Stimulated activated naive CD8-positive, alpha-beta T cell treated with anti-CD3 and anti-CD28 coated beads, Interleukin-15, Interleukin-2, amounts not matched to agents 100 U/mL and 50 U/mL, for 24 hours (primary cell): Measurements from ENCODE around the gene RBMS3.
"Not testable (repeated sequence)": the region's sequence is repeated elsewhere in the genome, so short reads cannot be mapped to it uniquely, and the experiment has no call there.

Experiments
- ATAC-seq: fragments of 150-1000 bp; cut with Tn5 transposase; one replicate; pipeline ENCODE4 v1.10.0; 2021
- DNase-seq: peaks from one replicate; pipeline ENCODE4 v3.0.0; 2021

Gene RBMS3

DNA sequence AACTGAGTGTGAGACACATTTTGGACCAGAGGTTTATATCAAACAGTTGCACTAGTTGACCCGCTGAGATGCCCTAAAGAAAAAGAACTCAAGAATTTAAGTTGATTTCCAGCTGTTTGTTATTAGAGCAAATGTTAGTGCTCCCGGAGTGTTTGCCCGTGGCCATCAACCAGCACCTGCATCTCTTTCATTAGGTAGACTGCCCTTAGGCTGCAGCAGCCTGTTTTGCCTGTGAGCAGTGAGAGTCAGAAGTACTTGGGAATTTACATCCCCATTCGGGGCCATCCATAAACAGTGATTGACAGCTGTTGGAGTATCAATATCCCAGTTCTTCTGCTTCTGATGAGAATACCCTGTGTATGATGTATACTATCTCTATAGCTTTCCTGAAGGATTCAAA is 492.6 kb downstream of the RBMS3 start:
- DNase-seq (no peak), ATAC-seq (no peak)

DNA sequence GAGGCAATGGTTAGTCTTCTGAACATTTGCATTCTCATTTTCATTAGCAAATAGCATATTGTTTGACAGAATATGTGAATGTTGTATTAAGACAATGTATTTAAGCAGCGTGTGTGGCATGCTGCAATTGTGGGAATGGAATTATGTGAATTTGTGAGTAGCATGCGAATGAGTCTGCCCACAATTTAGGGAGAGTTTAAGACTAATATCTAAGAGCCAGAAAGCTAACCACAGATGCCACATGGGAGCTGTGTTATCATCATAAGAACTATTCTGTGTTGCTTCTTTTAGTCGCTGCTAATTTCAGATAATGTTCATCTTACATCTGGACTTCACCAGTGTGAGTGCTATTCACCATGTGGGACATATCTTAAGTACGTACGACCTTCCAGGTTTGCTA is 494.5 kb downstream of the RBMS3 start:
- ATAC-seq (no peak), DNase-seq (no peak)

DNA sequence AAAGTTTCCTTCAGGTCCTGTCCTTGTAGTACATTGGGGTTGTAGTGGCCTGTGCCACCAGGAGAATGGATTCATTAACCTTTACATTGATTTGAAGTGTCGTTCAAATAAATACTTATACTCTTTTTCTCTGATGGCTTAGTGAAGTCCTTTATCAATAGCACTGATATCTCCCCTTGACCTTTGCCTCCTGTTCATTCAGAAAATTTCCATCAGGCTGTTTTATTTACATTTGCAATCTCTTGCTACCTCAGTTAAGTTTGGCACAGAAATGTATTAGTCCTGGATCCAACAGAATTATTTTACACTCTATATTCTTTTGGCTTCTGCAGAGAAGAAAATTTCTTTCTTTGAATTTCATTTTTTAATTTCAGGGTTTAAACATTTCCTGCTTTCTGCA is 497.0 kb downstream of the RBMS3 start:
- DNase-seq (no peak), ATAC-seq (no peak)

DNA sequence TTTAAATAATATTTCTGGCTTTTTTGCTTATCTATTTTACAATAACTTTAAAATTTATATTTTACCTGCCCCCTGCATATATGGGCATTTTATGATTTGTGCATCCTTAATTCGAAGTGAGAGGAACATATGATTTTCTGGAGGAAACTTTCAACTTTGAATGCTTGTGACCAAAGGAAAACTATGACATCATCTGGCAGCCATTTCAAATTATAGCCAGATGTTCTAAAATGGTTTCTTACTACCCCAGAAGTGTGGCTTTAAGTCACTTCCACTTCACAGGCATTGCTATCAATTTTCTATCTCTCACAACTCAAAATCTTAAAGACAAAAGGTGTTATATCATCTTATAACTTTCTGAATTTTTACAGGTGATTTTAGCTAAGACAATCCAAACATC is 508.8 kb downstream of the RBMS3 start:
- DNase-seq (no peak), ATAC-seq (no peak)

DNA sequence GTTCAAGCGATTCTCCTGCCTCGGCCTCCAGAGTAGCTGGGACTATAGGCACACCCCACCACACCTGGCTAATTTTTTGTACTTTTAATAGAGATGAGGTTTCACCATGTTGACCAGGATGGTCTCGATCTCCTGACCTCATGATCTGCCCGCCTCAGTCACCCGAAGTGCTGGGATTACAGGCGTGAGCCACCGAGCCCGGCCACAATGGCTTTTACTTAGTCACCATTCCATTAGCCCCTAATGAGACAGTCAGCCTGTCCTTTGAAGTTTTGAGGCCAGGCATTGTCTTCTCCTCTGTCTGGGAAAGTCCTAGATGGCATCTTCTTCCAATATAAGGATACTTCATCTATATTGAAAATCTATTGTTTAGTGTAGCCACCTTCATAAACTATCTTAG is 515.9 kb downstream of the RBMS3 start:
- no peak for DNase-seq
- ATAC-seq = no peak

DNA sequence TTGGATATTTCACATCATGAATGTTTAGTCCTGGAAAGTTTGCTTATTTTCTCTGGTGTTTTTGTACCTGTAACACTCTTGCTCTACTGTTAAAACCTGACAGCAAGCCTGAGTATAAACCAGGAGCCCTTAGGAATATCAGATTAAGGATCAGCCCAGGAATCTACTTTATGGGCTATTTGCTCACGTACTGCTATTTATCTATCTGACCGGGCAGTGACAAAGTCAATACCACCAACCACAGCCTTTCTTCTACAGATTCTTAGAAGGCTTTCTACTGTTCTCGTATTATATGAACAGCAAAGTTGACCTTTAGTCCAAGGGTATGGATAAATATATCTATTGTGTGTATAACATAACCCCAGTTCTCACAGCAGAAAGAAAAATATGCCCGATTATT is 521.2 kb downstream of the RBMS3 start:
- no peak for ATAC-seq
- DNase-seq = no peak

DNA sequence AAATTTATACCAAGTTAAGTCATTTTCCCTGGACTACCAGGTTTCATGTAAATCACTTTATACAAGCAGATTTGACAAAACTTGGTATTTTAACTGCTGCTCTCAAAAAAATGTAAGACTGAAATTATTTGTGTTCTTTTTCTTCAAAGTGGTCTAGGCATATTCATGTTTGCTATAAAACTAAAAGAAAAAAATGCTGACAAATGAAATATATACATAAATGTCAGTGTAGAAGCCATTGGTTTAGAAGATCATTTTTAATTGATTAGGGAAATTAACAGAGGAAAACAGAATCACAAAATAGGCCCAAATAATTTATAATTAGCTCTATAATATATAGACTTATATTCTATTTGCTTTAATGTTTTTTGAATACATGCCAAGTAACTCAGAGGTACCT is 523.2 kb downstream of the RBMS3 start:
- no peak for DNase-seq
- no peak for ATAC-seq

DNA sequence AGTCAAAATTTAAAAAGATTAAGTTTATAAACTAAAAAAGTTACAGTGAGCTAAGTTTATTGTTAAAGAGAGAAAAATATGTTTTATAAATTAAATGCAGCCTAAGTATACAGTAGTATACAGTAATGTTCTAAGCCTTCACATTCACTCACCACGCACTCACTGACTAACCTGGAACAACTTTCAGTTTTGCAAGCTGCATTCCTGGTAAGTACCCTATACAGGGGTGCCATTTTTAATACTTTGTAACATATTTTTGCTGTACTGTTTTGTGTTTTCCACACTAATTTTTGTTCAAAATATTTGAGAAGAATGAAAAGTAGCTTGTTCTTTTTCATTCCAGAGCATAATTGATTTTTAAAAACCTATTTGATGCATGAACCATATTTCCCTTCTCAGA is 524.9 kb downstream of the RBMS3 start:
- ATAC-seq = no peak
- no peak for DNase-seq

DNA sequence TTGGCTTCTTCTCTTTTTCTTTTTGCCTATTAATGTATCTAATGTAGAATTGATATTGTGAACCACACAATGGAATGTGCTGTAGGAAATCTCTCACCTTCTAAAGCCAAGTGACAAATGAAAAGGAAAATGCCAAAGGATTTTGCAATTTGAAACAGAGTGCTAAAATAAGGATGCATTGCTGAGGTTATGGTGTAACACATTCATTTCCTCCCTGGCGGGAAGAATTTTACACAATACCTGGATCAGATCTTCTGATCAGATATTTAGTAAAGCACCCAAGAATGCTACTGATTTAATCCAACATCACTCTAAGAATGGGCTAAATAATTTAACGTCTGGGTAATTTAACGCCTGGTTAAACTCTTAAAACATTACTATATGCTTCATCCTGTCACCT is 527.5 kb downstream of the RBMS3 start:
- ATAC-seq, DNase-seq: not testable (repeated sequence)

DNA sequence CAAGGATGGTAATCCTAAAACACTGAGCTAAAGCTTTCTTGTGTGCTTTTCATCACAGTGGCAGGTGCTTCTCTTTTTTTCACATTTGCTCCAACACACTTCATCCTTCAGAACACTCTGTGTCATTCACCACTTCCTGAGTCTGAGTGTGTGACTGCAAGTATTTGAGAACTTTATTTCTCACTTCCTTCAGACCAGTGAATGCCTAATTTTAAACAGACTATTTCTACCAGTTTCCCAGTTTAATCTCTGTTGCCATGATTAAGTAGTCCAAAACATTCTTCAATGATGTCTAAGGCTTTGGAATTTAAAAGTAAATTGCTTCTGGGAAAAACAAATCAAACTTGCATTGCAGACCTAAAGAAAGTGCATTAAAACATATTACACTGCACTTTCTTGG is 541.2 kb downstream of the RBMS3 start:
- DNase-seq (no peak), ATAC-seq (no peak)

DNA sequence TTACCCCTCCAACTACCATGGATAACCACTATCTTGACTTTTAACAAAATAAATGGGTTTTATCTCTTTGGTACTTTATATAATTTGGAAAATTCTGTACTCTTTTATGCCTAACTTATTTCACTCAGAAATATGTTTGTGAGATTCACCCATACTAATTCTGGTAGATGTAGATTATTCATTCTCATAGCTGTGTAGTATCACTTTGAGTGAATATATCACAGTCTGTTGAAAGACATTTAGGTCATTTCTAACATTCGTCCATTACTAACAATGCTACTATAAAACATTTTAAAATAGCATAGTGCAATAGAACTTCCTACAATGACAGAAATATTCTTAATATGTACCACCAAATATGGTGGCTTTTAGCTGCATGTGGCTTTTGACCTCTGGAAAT is 542.4 kb downstream of the RBMS3 start:
- no peak for DNase-seq
- ATAC-seq = no peak

DNA sequence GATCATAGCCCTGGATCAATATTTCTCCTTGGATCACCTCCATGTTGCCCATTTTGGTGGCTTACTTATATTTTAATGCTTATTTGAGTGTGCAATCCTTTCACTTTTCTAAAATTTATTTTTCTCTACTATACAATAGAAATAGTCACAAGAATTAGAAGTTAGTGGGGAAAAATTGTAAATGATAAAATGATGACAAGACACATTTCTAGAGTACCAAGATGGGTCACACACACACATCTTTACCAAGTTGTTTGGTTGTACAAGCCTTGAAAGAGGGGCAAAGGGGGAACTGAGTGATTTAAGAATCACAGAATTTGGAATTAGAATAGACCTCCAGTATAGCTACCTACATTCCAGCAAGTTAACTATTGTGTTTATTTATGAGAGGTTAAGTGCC is 545.8 kb downstream of the RBMS3 start:
- ATAC-seq = no peak
- DNase-seq = no peak

DNA sequence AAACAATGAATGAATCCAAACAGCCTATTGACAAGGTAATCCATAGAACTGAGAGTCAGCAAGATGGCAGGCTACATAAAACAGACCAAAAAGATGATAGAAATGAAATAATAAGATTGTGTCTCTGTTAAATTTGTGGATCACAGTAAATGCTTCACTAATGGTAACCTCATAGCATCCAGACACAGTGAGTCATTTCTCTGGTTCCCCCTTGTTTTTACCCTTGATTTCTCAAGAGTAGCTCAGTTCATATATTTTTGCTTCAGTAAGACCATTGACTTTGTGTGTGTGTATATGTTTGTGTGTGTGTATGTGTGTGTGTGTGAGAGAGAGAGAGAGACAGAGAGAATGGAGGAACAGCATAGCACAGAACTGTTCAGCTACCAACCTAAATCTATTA is 546.9 kb downstream of the RBMS3 start:
- ATAC-seq (no peak), DNase-seq (no peak)

DNA sequence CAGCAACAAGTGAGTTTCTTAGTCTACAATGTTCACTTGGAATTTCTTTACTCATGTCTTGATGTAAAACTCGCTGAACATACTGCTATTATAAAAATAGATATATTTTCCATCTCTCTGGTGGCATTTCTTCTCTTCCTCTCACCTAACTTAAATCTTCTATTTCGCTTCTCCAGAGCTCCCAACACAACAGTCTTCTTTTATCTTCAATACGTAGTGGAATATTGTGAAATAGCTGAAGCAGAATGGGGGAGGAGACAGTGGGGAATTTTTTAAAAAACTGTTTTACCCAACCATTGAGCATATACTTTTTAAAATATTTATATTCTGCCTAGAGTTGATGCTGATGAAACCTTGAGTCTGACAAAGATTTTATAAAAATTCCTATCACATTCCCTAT is 548.5 kb downstream of the RBMS3 start:
- no peak for DNase-seq
- no peak for ATAC-seq

DNA sequence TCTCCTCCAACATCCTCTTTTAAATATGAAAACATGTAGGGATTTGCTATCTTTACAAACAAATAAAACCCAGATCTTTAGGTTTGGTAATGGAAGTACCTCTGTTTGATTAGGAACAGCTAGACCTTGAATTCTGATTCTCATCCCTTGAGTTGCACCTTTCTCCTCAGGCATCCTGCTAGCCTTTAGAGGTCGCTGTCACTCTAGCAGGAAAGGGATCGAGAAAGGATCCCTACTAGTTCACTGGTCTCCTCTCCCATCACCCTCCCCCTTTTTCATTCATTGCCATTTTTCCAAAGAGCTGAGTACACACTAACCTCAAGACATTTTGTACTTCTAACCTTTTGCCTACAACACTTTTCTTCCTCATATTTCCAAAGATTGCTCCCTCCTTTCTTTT is 569.8 kb downstream of the RBMS3 start:
- ATAC-seq (no peak), DNase-seq (no peak)

DNA sequence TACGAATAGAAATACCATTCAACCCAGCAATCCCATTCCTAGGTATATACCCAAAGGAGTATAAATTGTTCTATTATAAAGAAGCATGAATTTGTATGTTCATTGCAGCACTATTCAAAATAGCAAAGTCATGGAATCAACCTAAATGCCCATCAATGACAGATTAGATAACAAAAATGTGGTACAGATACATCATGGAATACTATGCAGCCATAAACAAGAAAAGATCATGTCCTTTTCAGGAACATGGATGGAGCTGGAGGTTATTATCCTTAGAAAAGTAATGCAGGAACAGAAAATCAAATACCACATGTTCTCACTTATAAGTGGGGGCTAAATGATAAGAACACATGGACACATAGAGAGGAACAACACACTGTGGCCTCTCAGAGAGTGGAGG is 571.9 kb downstream of the RBMS3 start:
- ATAC-seq = no peak

DNA sequence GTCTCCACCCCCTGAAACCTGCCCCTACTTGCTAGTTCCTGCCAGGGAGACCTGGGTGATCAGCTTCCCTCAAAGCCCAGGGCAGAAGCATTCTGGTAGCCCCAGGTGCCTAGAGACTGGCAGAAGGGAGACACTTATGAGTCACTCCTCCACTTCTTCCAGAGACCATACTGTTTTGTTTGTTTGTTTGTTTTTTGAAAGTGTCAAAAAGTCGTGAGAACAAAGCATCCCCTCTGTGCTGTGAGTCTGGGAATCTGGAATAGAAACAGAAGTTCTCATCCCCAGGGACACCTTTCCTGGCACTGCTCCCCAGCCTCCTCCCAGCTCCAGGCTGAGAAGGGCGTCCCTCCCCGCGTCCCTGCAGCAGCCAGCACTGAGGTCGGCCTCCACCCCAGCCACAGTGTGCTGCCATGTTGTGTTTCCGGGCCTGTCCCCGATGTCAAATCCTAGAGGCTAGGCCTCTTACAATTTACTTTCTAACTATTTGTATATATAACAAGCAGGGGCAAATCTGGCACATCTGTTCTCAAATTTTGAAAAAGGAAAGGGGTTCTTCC is 573.0 kb downstream of the RBMS3 start:
- DNase-seq (no peak), ATAC-seq (no peak)

More for the DNA sequence above, 571.9 kb downstream of the RBMS3 start:
- DNase-seq = no peak

DNA sequence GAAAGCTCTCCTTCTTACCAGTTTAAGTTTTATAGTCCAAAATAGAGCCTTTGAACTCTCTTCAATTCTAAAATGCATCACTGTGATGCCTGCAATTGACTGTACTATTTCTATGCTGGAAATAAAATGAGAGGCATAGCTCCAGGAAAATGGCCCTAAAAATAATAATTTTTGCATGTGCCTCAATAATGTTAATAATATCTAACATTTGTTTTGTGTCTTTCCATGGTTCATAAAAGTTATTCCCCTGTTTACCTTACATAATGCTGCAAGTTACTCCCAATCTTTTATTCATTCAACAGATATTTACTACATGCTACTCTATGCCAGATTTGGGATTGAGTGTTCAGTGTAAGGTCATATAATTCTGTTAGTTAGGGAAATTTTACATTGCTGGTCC is 574.0 kb downstream of the RBMS3 start:
- ATAC-seq (no peak), DNase-seq (no peak)

DNA sequence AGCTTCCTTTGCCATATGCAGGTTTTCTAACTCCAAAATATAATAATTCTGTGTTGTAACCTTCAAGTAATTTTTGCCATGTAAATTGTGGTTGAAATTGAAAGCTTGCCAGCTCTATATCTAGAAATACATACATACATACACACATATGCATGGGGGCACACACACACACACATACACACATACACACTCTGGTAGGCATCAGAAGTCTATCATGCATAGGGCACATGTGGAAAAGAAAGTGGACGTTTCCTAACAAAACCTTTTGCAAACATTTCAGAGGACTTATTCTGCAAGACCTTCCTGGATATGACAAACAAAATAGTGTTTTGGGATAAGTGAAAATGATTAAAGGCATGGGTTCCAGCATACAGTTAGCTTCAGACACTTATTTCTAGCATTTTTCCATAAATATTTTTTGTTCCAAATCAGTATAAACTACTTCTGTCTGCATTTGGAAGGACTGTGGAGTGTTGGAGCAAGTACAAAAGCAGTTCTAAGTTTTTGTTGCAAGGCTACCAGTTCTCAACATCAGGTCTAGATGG is 578.9 kb downstream of the RBMS3 start:
- no peak for ATAC-seq
- no peak for DNase-seq

DNA sequence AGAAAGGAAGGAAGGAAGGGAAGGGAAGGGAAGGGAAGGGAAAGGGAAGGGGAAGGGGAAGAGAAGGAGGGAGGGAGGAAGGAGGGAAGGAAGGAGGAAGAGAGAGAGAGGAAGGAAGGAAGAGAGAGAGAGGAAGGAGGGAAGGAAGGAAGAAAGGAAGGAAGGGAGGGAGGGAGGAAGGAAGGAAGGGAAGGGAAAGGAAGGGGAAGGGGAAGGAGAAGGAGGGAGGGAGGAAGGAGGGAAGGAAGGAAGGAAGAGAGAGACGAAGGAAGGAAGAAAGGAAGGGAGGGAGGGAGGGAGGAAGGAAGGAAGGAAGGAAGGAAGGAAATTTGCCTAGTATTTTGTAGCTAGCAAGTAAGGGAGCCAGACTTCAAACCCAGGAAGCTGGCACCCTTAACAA is 583.9 kb downstream of the RBMS3 start:
- ATAC-seq (no peak), DNase-seq (no peak)

DNA sequence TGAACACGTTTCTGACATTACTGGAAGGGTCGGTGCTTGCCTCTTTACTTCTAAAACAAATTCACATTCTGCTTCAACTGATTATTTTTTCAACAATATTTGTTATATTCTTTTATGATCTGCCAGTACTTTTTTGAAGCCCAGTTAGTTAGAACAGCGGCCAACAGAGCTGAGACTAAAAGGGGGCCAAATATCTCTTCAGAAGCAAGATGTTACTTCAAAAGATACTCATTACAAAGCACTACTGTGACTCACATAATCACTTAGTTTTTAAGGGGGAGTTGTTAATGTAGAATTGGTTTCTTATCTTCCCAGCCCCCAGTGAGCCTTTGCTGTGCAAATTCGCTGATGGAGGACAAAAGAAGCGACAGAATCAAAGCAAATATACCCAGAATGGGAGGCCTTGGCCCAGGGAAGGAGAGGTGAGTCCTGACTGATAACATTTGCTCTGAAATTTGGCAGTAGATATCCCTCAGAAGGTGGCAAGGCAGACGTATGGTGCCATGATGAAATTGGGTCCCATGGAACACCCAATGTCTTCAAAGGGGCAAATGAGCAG is 587.8 kb downstream of the RBMS3 start:
- DNase-seq = no peak
- ATAC-seq = no peak

DNA sequence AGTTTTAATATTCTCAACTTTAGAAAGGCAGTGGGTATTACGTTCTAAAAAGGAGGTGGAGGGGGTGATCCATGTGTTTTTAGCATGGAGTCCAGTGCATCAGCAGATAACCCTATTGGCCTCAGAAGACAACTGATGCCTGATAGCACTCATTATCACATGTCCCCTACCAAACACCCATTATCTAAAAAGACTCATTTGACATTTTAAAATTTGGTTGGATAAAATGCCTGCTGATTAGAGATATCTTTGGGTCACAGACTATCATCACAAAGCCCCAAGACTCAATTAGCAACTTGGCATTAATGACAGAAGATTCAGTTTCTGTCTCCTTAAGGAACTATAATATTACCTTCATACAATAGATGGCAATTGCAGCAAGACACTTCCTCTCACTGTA is 589.3 kb downstream of the RBMS3 start:
- ATAC-seq (no peak), DNase-seq (no peak)

DNA sequence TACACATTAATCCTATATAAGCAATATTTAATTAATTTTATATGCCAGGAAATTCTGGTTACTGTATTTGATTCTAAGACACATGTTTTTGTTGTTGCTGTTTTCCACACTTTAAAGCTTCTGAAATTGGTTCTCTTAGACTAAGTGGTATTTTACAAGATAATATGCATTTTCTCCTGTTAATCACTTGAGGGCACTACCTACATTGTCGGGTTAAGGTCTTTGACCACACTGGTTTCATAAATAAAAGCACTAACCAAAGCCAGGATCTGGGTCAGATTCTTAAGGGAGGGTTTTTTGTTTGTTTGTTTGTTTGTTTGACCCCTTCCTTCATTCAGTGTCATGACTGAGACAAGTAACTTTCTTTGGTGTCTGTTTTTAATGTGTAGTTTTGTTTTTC is 590.2 kb downstream of the RBMS3 start:
- no peak for DNase-seq
- no peak for ATAC-seq

DNA sequence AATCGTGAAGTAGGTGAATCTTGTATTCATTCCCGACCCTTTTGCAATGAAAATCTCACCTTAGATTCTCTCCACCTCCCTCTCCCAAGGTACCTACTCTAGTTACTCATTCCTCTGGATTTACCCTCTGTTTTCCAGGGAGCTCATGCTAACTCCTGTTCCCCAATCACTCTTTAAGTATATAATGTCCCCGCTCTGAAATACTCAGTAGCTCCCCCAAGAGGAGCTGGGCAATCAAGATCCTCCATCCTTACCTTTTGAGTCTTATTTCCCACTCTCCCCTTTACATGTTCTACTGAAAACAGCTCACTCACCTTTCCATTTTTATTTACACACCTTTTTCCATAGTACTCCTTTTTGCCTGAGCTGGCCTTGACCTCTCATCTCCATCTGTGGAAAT is 599.9 kb downstream of the RBMS3 start:
- no peak for DNase-seq
- ATAC-seq = no peak

DNA sequence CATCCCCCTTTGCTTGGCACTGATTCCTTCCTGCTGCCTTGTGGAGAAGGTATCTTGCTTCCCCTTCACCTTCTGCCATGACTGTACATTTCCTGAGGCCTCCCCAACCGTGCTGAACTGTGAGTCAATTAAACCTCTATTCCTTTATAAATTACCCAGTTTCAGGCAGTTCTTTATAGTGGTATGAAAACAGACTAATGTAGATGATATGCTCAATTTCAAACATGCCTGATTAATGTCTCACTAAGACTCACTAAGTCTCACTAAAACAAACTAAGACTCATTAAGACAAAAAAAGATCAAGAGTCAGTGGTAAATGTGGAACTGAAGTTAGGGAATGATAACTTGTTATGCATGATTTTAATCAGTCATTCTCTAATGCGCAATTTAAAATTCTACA is 606.6 kb downstream of the RBMS3 start:
- no peak for ATAC-seq

More for the DNA sequence above, 606.6 kb downstream of the RBMS3 start:
- no peak for DNase-seq
